ENCODE data around the gene SSBP4.

Gene SSBP4

GRCh38 chr19:18434411-18435175 is 15.4 kb downstream of the SSBP4 start:
- DNase-seq = no peak

DNA sequence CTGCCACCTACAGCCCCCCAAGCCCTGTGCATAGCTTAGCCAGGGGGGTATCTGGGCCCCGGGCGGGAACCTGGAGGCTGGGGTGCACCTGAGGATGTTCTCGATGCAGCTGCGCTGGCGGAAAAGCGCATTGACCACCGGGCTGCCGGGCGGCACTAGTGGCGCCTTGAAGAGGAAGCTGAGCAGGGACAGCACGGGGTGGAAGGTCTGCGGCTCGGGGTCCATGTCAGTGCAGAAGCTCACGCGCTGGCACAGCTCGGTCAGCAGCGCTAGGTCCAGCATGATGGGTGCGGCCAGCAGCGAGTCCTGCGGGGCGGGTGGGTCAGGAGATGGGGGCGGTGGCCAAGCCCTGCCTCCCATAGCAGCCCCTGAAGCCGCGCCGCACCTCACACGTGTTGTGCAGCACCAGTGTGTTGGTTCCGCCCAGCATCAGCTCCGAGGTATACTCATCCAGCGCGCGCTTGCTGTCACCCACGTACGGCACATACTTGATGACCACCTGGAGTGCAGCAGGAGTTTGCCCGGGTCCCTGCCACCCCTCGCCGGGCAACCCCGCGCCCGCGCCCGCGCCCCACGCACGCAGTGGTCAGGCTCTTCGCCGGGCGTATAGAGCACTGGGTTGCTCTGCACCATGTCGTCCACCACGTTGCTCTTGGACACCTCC is 16.1 kb downstream of the SSBP4 start:
- DNase-seq = no peak

GRCh38 chr19:18435842-18436670 is 16.9 kb downstream of the SSBP4 start:
- no peak for DNase-seq

GRCh38 chr19:18436671-18437490 is 17.7 kb downstream of the SSBP4 start:
- no peak for DNase-seq

- no peak for DNase-seq
Measured at GRCh38 chr19:18437491-18438330, 18.5 kb downstream of the SSBP4 start, which contains the start of gene ISYNA1. Gene ISYNA1 (minus strand): TSS chr19:18438133. CDS start chr19:18437979, 154 bp downstream.

- DNase-seq = no peak
Measured at GRCh38 chr19:18438331-18439024, 19.3 kb downstream of the SSBP4 start.

- no peak for DNase-seq
Measured at GRCh38 chr19:18439025-18439909, 20.1 kb downstream of the SSBP4 start.

- DNase-seq = no peak
Measured at GRCh38 chr19:18439910-18440237, 20.7 kb downstream of the SSBP4 start.

DNA sequence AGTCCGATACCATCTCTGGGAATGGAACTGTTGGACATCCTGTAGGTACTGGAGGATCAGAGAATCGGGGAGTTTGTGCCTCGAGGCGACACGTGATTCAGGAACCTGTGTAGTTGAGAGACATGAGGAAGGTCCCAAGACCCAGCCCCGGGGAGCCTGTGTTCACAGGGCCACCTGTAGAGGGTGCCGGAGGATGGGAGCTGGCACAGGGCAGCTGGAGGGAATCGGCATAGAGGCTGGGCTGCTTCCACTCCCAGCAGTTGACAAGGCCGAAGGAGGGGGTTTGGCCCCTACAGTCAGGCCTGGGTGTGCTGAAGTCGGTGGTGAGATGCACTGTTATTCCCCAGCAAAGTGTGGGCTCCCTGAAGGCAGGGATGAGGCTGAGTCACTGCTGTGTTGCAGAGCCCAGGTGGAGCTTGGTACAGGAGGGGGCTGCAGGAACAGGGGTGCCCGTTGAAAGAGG is 21.2 kb downstream of the SSBP4 start:
- DNase-seq = no peak

DNA sequence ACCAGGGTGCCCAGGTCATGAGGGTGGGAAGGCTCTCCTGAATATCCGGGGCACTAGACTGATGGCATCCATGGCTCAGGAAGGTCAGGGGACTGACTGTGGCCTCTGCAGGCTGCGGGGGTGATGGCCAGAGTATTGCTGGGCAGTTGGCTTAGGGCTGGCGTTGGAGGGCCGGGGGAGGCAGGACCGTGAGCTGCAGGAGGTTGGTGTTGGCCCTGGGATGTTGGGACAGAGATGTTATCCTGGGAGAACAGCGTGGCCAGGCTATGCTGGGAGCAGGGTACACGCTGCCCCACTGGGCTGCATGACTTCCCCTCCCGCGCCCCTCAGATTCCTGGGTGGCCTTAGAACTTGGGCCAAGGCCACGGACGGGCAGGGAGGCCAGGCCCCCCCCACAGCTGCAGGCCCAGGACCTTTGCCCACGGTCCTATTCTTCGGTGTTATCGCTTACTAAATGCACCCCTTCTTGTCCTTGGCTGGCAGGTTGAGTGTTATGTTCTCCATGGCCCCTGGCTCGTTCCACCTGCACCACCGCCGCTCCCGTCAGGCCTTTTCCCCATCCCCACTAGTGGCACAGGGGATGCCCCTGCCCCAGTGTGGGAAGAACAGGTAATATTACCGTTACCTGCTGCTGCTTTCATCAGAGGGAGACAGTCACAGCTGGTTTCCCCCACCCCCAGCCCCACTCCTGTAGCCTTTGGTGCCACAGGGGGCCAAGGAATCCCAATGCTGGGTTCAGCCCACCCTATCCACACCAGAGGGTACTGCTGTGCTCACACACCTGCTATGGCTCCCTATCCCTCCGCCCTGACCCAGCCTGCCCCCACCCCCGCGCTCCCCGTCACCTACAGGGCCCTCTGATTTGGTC is 22.0 kb downstream of the SSBP4 start:
- DNase-seq = no peak

DNA sequence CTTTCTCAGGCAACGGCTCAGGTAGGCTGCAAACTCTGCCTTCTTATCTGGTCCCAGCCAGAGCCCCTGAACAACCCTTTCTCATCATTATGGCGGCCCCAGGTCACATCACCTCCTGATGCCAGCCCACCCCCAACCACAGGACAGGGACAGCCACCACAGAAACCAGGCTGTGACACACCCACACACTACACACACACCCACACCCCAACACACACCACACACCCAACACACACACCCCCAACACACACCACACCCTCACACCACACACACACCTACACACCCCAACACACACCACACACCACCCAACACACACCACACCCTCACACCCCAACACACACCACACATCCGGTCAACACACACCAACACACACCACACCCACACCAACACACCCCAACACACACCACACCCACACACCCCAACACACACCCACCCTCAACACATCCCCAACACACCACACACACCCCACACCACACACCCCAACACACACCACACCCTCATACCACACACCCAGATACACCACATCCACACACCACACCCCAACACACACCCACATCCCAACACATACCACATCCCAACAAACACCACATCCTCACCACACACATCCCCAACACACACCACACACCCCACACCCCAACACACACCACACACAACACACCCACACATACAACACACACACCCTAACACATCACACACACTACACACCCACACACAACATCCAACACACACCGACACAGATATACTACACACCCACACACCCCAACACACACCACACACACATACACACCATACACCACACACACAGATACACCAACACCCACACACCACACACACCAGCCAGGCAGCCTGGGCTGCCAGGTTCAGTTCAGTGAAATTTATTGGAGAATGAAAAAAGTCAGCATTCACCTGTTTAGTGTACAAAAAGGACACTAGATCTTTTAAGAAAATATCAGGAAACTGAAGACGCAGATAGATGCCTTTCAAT is 22.9 kb downstream of the SSBP4 start:
- no peak for DNase-seq

DNA sequence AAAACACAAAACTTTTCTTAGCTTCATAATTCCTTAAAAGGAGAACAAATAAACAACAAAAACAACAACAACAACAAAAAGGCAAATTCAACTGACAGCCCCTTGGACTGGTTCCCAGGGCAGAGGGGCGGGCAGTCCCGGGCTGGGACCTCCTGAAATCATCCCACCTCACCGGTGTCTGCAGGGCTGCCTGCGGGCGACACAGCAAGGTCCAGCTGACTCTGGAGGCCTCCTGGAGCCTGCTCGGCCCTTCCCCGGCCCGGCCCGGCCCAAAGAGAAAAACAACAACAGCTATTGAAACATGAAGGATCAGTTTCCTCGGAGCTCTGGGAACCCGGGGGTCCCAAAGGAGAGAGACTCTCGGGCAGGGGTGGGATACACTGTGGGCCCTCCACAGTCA is 23.7 kb downstream of the SSBP4 start:
- no peak for DNase-seq

- no peak for DNase-seq
Measured at GRCh38 chr19:18443406-18443805, 24.2 kb downstream of the SSBP4 start.

GRCh38 chr19:18443831-18444230 is 24.6 kb downstream of the SSBP4 start:
- no peak for DNase-seq

DNA sequence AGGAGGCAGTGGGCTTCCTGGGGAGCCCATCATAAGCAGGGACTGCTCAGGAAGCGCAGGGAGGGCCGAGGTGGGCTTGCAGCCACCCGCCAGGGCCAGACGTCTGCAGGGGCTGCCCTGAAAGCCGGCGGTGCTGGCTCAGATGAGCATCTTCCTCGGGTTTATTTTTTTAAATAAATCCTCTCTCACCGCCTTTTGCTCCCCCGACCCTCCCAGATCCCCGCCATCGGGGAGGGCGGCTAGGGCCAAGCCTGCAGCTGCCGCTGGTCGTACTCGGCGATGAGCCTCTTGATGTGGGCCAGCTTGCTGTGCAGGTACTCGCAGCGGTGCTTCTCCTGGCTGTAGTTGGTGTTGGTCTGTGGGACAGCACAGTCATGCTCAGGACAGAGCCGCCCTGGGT is 25.3 kb downstream of the SSBP4 start:
- DNase-seq = no peak

DNA sequence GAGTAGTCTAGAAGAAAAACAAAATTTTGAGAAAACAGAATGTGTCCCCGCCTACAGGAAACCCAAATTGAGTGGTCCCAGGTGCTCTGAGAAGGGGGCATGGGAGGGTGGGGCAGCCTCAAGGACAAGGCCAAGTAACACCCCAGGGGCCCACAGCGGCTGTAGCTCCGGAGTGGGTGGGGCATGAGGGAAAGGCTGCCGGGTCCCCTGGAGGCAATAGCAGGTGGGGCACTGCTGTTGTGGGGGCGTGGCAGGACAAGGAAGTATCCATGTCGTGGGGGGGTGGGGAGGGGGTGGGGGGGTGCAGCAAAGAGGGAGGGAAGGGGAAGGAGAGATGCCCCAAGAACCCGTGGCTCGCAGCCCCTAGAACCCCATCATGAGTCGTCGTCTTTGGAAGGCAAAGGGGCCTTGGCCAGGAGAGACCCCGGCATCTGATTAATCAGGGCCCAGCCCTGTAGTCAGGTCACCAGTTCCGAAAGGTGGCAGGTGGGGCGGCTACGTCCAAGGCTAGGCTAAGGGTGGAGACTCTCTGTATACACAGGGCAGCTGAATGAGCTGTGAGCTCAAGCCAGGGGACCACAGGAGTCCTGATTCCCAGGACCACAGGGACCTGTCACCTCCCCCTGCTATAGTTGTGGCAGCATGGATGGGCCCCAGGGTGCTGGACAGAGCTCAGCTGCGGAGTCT is 26.2 kb downstream of the SSBP4 start:
- DNase-seq = no peak

DNA sequence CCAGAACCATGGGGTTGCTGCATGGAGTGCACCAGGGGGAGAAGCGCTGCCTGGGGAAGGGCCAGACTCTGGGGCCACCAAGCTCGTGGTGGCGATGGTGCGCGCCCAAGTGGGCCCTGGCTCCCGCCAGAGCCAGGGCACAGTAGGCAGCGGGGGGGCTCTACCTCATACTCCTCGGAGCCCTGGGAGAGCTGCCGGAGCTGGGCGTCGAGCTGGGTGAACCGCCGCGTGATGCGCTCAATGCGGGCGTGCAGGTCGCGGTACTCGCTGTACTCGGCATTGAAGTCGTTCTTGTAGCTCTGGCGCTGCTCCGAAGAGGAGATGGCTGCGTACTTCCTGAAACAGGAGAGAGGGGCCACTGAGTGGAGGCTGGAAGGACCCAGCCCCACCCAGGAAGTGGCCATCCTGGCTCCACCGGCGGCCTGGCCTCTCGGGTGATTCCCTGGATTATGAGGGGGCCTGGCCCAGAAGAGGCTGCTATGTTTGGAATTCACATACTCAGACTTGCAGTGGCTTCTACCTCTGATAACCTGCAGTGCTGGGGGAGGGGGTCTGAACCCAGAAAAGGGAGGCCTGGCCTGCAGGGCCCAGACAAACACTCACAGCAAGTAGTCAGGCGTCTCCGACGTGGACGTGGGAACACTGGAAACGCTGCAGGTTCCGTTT is 27.1 kb downstream of the SSBP4 start:
- DNase-seq = no peak

Measured in NCI-H2081 treated with DMSO at 0.1 percent for 48 hours (cell line).